IMR-90 (cell line): ENCODE measurements around the gene LIMS1. TPM values are rescaled to one million over a fixed set of nuclear protein-coding genes. Genes with fewer than 3 reads are reported as not detected.

ENCODE experiments used
- ATAC-seq: fragments of 200-7000 bp; cut with Tn5 transposase; 2 replicates; pipeline ENCODE4 v1.9.1; 2020; ENCODE audit warnings: low read depth, mild to moderate bottlenecking, moderate library complexity
- BruUV-seq: library from RNA; stranded (reverse); fragments of 400-500 nt; replicated peaks from 2 replicates; lab custom pipeline; 2021; lab: Mats Ljungman, UMichigan
- CTCF ChIA-PET: fragments of 300-600 bp; formaldehyde crosslinking; extraction: SDS; loops from one replicate; lab custom pipeline; 2021; ENCODE audit warnings: antibody characterized with exemption; lab: Yijun Ruan, JAX
- POLR2A ChIA-PET: fragments of 300-600 bp; sonication (Branson Sonifier 250); formaldehyde crosslinking; loops from one replicate; lab custom pipeline; 2022; ENCODE audit warnings: antibody characterized with exemption; ENCODE audit not compliant: unreplicated experiment; lab: Charles Lee
- DNase-seq: peaks from one replicate; pipeline ENCODE4 v3.0.0; 2013
- H2AFZ ChIP-seq: replicated peaks from 2 replicates; pipeline ENCODE3; 2013; ENCODE audit warnings: low read length, mild to moderate bottlenecking; ENCODE audit not compliant: poor library complexity
- H2AK5ac ChIP-seq: 2 replicates; pipeline ENCODE4 v1.6.1; 2013; ENCODE audit warnings: low read depth, low read length, inconsistent platforms
- H2AK9ac ChIP-seq: replicated peaks from 2 replicates; pipeline ENCODE3; 2013; ENCODE audit warnings: mild to moderate bottlenecking, low read depth, low read length, moderate library complexity; ENCODE audit not compliant: poor library complexity
- H2BK120ac ChIP-seq: 2 replicates; pipeline ENCODE4 v1.6.1; 2013; ENCODE audit warnings: low read depth, low read length, inconsistent platforms
- H2BK15ac ChIP-seq: 3 replicates; pipeline ENCODE4 v1.6.1; 2013; ENCODE audit warnings: low read depth, low read length, inconsistent platforms
- H2BK20ac ChIP-seq: 2 replicates; pipeline ENCODE4 v1.6.1; 2013; ENCODE audit warnings: low read depth, mild to moderate bottlenecking, inconsistent platforms, low read length, moderate library complexity
- H2BK5ac ChIP-seq: 2 replicates; pipeline ENCODE4 v1.6.1; 2013; ENCODE audit warnings: mild to moderate bottlenecking, low read depth, low read length, inconsistent platforms; ENCODE audit not compliant: poor library complexity, severe bottlenecking
- H3K14ac ChIP-seq: replicated peaks from 2 replicates; pipeline ENCODE4 v1.6.1; 2013; ENCODE audit warnings: low read depth, low read length, inconsistent platforms
- H3K18ac ChIP-seq: 2 replicates; pipeline ENCODE4 v1.6.1; 2013; ENCODE audit warnings: low read depth, low read length, control low read depth
- H3K23ac ChIP-seq: 2 replicates; pipeline ENCODE4 v1.6.1; 2013; ENCODE audit warnings: low read depth, low read length, inconsistent platforms
- H3K27ac ChIP-seq: 2 replicates; pipeline ENCODE4 v1.5.1; 2013; ENCODE audit warnings: mild to moderate bottlenecking, control low read depth, low read length; ENCODE audit not compliant: insufficient read depth
- H3K27me3 ChIP-seq: 2 replicates; pipeline ENCODE4 v1.6.1; 2013; ENCODE audit warnings: low read length; ENCODE audit not compliant: control insufficient read depth, insufficient read depth
- H3K36me3 ChIP-seq: 2 replicates; pipeline ENCODE4 v1.6.1; 2013; ENCODE audit warnings: low read length, mixed read lengths; ENCODE audit not compliant: control insufficient read depth, insufficient read depth
- H3K4ac ChIP-seq: 2 replicates; pipeline ENCODE4 v1.6.1; 2013; ENCODE audit warnings: low read depth, low read length, inconsistent platforms
- H3K4me1 ChIP-seq: 2 replicates; pipeline ENCODE4 v1.6.1; 2013; ENCODE audit warnings: low read length, mixed read lengths; ENCODE audit not compliant: control insufficient read depth, insufficient read depth
- H3K4me2 ChIP-seq: 2 replicates; pipeline ENCODE4 v1.6.1; 2013; ENCODE audit warnings: low read depth, mild to moderate bottlenecking, control low read depth, low read length, moderate library complexity
- H3K4me3 ChIP-seq: 2 replicates; pipeline ENCODE4 v1.5.1; 2013; ENCODE audit warnings: low read depth, mild to moderate bottlenecking, control low read depth, low read length, moderate library complexity; ENCODE audit not compliant: insufficient read depth
- H3K56ac ChIP-seq: 2 replicates; pipeline ENCODE4 v1.6.1; 2013; ENCODE audit warnings: low read length, inconsistent platforms; ENCODE audit not compliant: insufficient read depth; ENCODE audit errors: extremely low read depth
- H3K79me1 ChIP-seq, 2 experiments: 2 replicates each; pipeline ENCODE4 v1.6.1; 2013; ENCODE audit warnings: low read length in 2 of 2, inconsistent platforms in 1 of 2, low read depth in 1 of 2
- H3K9ac ChIP-seq: 2 replicates; pipeline ENCODE4 v1.6.1; 2013; ENCODE audit warnings: low read depth, low read length, control low read depth
- H3K9me1 ChIP-seq: 2 replicates; pipeline ENCODE4 v1.6.1; 2013; ENCODE audit warnings: low read length, inconsistent platforms; ENCODE audit not compliant: insufficient read depth
- H3K9me3 ChIP-seq: 2 replicates; pipeline ENCODE4 v1.6.1; 2013; ENCODE audit warnings: low read length; ENCODE audit not compliant: control insufficient read depth, insufficient read depth
- H4K20me1 ChIP-seq: 2 replicates; pipeline ENCODE4 v1.6.1; 2013; ENCODE audit warnings: low read length, inconsistent platforms; ENCODE audit not compliant: insufficient read depth
- H4K5ac ChIP-seq: 2 replicates; pipeline ENCODE4 v1.6.1; 2013; ENCODE audit warnings: mild to moderate bottlenecking, low read depth, low read length, control low read depth
- H4K8ac ChIP-seq, 2 experiments: 2 replicates each; pipeline ENCODE4 v1.6.1; 2013; ENCODE audit warnings: low read depth in 2 of 2, low read length in 2 of 2, control low read depth in 1 of 2, inconsistent platforms in 1 of 2
- H4K91ac ChIP-seq: 2 replicates; pipeline ENCODE4 v1.6.1; 2013; ENCODE audit warnings: low read depth, low read length, inconsistent platforms; ENCODE audit not compliant: insufficient read depth
- BHLHE40 ChIP-seq: fragments of 150-350 bp; IDR thresholded peaks from 2 replicates; pipeline ENCODE4 v1.6.1; 2016; ENCODE audit warnings: mild to moderate bottlenecking, low read depth, low read length
- CHD1 ChIP-seq: IDR thresholded peaks from 2 replicates; pipeline ENCODE4 v1.6.1; 2012; ENCODE audit warnings: low read depth, low read length, improper control_type of control experiment
- FOS ChIP-seq: fragments of 150-350 bp; IDR thresholded peaks from 2 replicates; pipeline ENCODE4 v1.6.1; 2016; ENCODE audit warnings: low read depth, low read length
- MAZ ChIP-seq: IDR thresholded peaks from 2 replicates; pipeline ENCODE4 v1.6.1; 2012; ENCODE audit warnings: low read depth, mild to moderate bottlenecking, low read length, improper control_type of control experiment, moderate library complexity, borderline replicate concordance
- RAD21 ChIP-seq: IDR thresholded peaks from 2 replicates; pipeline ENCODE4 v1.6.1; 2012; ENCODE audit warnings: low read length, improper control_type of control experiment
- RCOR1 ChIP-seq: IDR thresholded peaks from 2 replicates; pipeline ENCODE4 v1.6.1; 2012; ENCODE audit warnings: mild to moderate bottlenecking, low read length, improper control_type of control experiment; ENCODE audit not compliant: insufficient replicate concordance
- SMC3 ChIP-seq: fragments of 150-350 bp; IDR thresholded peaks from 2 replicates; pipeline ENCODE4 v1.6.1; 2016; ENCODE audit warnings: low read depth, mild to moderate bottlenecking, antibody characterized with exemption, low read length, moderate library complexity
- USF2 ChIP-seq: fragments of 150-350 bp; IDR thresholded peaks from 2 replicates; pipeline ENCODE4 v1.6.1; 2017; ENCODE audit warnings: mild to moderate bottlenecking, antibody characterized with exemption, low read length, low read depth
- WGBS, 2 experiments: methylation state at CpG; one replicate each; pipeline versions ENCODE4 v1.1.5 to v1.1.7; 2013; ENCODE audit warnings: missing lambda C conversion rate in 2 of 2; ENCODE audit not compliant: insufficient read length in 1 of 2; ENCODE audit errors: extremely low coverage in 2 of 2; 5-methylcytosine and 5-hydroxymethylcytosine counted together
- dilution Hi-C: fragments of 300-500 bp; cut with HindIII; formaldehyde crosslinking; loops from one replicate; pipeline ENCODE4 v1.14.3; 2018; ENCODE audit warnings: low sequenced_read_pairs; ENCODE audit not compliant: unreplicated experiment
- in situ Hi-C: fragments of 300-500 bp; cut with MboI; formaldehyde crosslinking; loops from 3 replicates; pipeline ENCODE4 v1.14.3; 2019; ENCODE audit warnings: low sequenced_read_pairs, inconsistent platforms, mixed read lengths
- intact Hi-C: fragments of 100-400 bp; cut with micrococcal nuclease; formaldehyde crosslinking; loops from 2 replicates; pipeline ENCODE4 v1.10.0; 2022
- polyA plus RNA-seq, 3 experiments: library from polyadenylated mRNA; depleted of rRNA; stranded (reverse); fragments of >200 nt; gene quantifications; 2 replicates each; pipeline ENCODE4 v1.2.3, GENCODE V29; 2012; ENCODE audit warnings: low replicate concordance in 1 of 3
- total RNA-seq: library from RNA; depleted of rRNA; stranded (reverse); fragments of >200 nt; gene quantifications from 2 replicates; pipeline ENCODE4 v1.2.3, GENCODE V29; 2012
- TF ChIP-seq, protein P1 (sequence below): fragments of 150-350 bp; IDR thresholded peaks from 2 replicates; pipeline ENCODE4 v1.6.1; 2016; ENCODE audit warnings: low read depth, mild to moderate bottlenecking, low read length, moderate library complexity, borderline replicate concordance
- TF ChIP-seq, protein P2 (sequence below): conservative IDR thresholded peaks from 2 replicates; pipeline ENCODE4 v1.5.1; 2012; ENCODE audit warnings: mild to moderate bottlenecking, low read depth, low read length, improper control_type of control experiment

LIMS1 gene
- total and polyA plus RNA-seq, 2 of the 4 experiments (the other 2 are of a cell fraction), result 59.1 to 131 TPM

GRCh38 chr2:108701208-108701607 is 166.9 kb downstream of the LIMS1 start:
- DNase-seq, result no peak
- intact Hi-C loops (no loop called here), dilution Hi-C loops (no loop called here), in situ Hi-C loops (no loop called here)
- Histone ChIP-seq H3K27ac (no peak overlapping the region), H3K79me1 (no peaks in the 10 kb centered on the region), H4K5ac (no peak overlapping the region), H3K9ac (no peak overlapping the region), H3K4me2 (no peak overlapping the region), H4K20me1 (no peaks in the 10 kb centered on the region), H2BK20ac (no peak overlapping the region), H3K23ac (no peak overlapping the region), H2AK5ac (no peak overlapping the region), H2BK120ac (no peak overlapping the region), H3K4me1 (no peaks in the 10 kb centered on the region), H3K4ac (no peak overlapping the region), H4K91ac (no peak overlapping the region), H2BK15ac (no peak overlapping the region), H2AFZ (no peak overlapping the region), H3K4me3 (no peak overlapping the region), H3K18ac (no peak overlapping the region), H2BK5ac (no peak overlapping the region), H4K8ac (no peak overlapping the region), H3K27me3 (no peaks in the 10 kb centered on the region), H3K9me1 (no peaks in the 10 kb centered on the region), H2AK9ac (no peak overlapping the region), H3K9me3 (no peaks in the 10 kb centered on the region), H3K56ac (no peak overlapping the region), H3K14ac (no peak overlapping the region), H3K36me3 (no peaks in the 10 kb centered on the region)
- no TSS peak for BruUV-seq
- no peak for TF ChIP-seq RCOR1
- TF ChIP-seq, protein P1, sequence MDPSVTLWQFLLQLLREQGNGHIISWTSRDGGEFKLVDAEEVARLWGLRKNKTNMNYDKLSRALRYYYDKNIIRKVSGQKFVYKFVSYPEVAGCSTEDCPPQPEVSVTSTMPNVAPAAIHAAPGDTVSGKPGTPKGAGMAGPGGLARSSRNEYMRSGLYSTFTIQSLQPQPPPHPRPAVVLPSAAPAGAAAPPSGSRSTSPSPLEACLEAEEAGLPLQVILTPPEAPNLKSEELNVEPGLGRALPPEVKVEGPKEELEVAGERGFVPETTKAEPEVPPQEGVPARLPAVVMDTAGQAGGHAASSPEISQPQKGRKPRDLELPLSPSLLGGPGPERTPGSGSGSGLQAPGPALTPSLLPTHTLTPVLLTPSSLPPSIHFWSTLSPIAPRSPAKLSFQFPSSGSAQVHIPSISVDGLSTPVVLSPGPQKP, result no peak
- no peak for TF ChIP-seq MAZ
- no peak for TF ChIP-seq SMC3
- no peak for TF ChIP-seq USF2
- TF ChIP-seq CHD1, result no peak
- no peak for TF ChIP-seq FOS
- no peak for TF ChIP-seq BHLHE40
- TF ChIP-seq RAD21, result no peak
- TF ChIP-seq, protein P2, sequence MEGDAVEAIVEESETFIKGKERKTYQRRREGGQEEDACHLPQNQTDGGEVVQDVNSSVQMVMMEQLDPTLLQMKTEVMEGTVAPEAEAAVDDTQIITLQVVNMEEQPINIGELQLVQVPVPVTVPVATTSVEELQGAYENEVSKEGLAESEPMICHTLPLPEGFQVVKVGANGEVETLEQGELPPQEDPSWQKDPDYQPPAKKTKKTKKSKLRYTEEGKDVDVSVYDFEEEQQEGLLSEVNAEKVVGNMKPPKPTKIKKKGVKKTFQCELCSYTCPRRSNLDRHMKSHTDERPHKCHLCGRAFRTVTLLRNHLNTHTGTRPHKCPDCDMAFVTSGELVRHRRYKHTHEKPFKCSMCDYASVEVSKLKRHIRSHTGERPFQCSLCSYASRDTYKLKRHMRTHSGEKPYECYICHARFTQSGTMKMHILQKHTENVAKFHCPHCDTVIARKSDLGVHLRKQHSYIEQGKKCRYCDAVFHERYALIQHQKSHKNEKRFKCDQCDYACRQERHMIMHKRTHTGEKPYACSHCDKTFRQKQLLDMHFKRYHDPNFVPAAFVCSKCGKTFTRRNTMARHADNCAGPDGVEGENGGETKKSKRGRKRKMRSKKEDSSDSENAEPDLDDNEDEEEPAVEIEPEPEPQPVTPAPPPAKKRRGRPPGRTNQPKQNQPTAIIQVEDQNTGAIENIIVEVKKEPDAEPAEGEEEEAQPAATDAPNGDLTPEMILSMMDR, result no peak
- POLR2A ChIA-PET, result interaction anchor here (0.5 kb wide), 1 partner anchor 84 kb away, joined by 3 read pairs; no protein-coding TSS in a partner anchor
- CTCF ChIA-PET, result no interaction called here
- no CpG with 5 or more reads among the region's 3 CpGs for WGBS, 2 experiments
- no peak for ATAC-seq
